ENCODE data around the gene LYPD8.

LYPD8 gene

GRCh38 chr1:248783367-248783766, 27.8 kb upstream of the LYPD8 start:
- Histone ChIP-seq H3K4me1 (ENCODE audit: low read length) (0 out of 2 replicates have a peak, but pooled peaks cover 4% of the 10 kb centered on the region), H3K36me3 (replicated peaks; ENCODE audit: insufficient read depth, low read length) (no peaks in the 10 kb centered on the region), H3K4me3 (ENCODE audit: low read length) (no peak overlapping the region), H2AFZ (ENCODE audit: low read length) (no peak overlapping the region), H3K27ac (ENCODE audit: low read length) (no peak overlapping the region), H3K27me3 (replicated peaks; ENCODE audit: insufficient read depth, low read length) (no peaks in the 10 kb centered on the region), H3K9me2 (replicated peaks; ENCODE audit: insufficient read depth, low read length) (no peaks in the 10 kb centered on the region), H3F3A (ENCODE audit: insufficient read depth, low read length) (no peaks in the 10 kb centered on the region), H4K20me1 (ENCODE audit: insufficient read depth, low read length) (no peaks in the 10 kb centered on the region), H3K9me3 (replicated peaks; ENCODE audit: insufficient read depth, low read length) (no peaks in the 10 kb centered on the region), H3K79me2 (ENCODE audit: low read length) (no peaks in the 10 kb centered on the region), H3K4me2 (ENCODE audit: low read depth, low read length) (no peak overlapping the region), H3K9ac (ENCODE audit: low read length) (no peak overlapping the region)
- no peak for DNase-seq
- no peak for TF ChIP-seq CTCF (IDR thresholded peaks at IDR 0.05; ENCODE audit: low read length)
- no peak for TF ChIP-seq EZH2 (optimal IDR thresholded peaks at IDR 0.05; ENCODE audit: low read depth, low read length)
- TF ChIP-seq EZH2phosphoT487 (IDR thresholded peaks at IDR 0.05; ENCODE audit: low read length) = no peak

DNA sequence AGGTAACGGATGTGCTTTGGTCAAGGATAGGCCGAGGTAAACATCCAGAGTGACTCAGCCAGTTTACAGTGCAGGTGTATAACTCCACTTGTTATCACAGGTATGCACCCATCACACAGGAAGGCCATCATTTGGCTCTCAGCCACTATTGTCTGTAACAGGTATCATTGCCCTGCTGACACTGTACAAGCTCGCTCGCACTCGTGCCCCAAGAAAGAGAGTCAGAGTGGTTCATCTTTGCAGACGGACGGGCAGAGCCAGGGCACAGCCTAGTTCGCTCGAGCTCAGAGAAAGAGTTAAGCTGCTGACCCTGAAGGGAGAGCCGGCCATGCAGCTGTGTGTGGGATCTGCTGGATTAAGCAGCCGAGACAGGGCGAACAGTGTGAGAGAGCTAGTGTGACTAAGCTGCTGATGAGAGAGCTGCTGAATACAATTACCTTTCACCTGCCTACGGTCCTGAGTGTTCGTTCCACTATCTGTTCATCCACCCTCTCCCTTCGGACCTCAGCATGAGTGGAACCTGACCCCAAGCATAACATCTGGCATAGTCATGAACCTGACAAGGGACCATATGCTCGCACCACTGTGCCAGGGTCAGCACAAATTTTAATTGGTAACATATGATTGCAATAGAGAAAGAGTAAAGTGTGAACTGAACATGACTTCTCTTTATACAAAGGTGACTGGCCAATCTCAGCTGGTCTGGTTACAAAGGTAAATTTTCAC, 27.0 kb upstream of the LYPD8 start:
- H3K27ac ChIP-seq (ENCODE audit: low read length) = no peak overlapping the region
- no peaks in the 10 kb centered on the region for H3K9me2 ChIP-seq (replicated peaks; ENCODE audit: insufficient read depth, low read length)
- no peaks in the 10 kb centered on the region for H3K9me3 ChIP-seq (replicated peaks; ENCODE audit: insufficient read depth, low read length)
- no peak overlapping the region for H2AFZ ChIP-seq (ENCODE audit: low read length)
- H3K79me2 ChIP-seq (ENCODE audit: low read length) = no peaks in the 10 kb centered on the region
- H3K4me1 ChIP-seq (ENCODE audit: low read length) = 0 out of 2 replicates have a peak, but pooled peaks cover under 1% of the 10 kb centered on the region
- H3F3A ChIP-seq (ENCODE audit: insufficient read depth, low read length) = no peaks in the 10 kb centered on the region
- no peaks in the 10 kb centered on the region for H3K36me3 ChIP-seq (replicated peaks; ENCODE audit: insufficient read depth, low read length)
- no peak overlapping the region for H3K4me2 ChIP-seq (ENCODE audit: low read depth, low read length)
- H3K9ac ChIP-seq (ENCODE audit: low read length) = no peak overlapping the region
- no peaks in the 10 kb centered on the region for H3K27me3 ChIP-seq (replicated peaks; ENCODE audit: insufficient read depth, low read length)
- DNase-seq = no peak
- TF ChIP-seq EZH2phosphoT487 (IDR thresholded peaks at IDR 0.05; ENCODE audit: low read length) (no peak), EZH2 (optimal IDR thresholded peaks at IDR 0.05; ENCODE audit: low read depth, low read length) (no peak), CTCF (IDR thresholded peaks at IDR 0.05; ENCODE audit: low read length) (no peak)
- H3K4me3 ChIP-seq (ENCODE audit: low read length) = no peak overlapping the region
- no peaks in the 10 kb centered on the region for H4K20me1 ChIP-seq (ENCODE audit: insufficient read depth, low read length)

DNA sequence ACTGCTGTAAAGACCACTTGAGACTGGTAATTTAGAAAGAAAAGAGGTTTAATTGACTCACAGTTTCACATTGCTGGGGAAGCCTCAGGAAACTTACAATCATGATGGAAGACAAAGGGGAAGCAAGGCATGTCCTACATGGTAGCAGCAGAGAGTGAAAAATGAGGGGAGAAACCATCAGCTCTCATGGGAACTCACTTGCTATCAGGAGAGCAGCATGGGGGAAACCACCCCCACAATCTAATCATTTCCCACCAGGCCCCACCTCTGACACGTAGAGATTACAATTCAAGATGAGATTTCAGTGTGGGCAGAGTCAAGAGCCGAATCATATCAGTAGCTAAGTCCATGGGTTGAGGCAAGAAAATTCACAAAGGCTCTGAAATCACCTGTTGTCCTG, 23.8 kb upstream of the LYPD8 start:
- no peak for TF ChIP-seq EZH2phosphoT487 (IDR thresholded peaks at IDR 0.05; ENCODE audit: low read length)
- TF ChIP-seq CTCF (IDR thresholded peaks at IDR 0.05; ENCODE audit: low read length) = no peak
- TF ChIP-seq EZH2 (optimal IDR thresholded peaks at IDR 0.05; ENCODE audit: low read depth, low read length) = no peak
- Histone ChIP-seq H3F3A (ENCODE audit: insufficient read depth, low read length) (no peaks in the 10 kb centered on the region), H3K27ac (ENCODE audit: low read length) (no peak overlapping the region), H4K20me1 (ENCODE audit: insufficient read depth, low read length) (no peaks in the 10 kb centered on the region), H3K36me3 (replicated peaks; ENCODE audit: insufficient read depth, low read length) (no peaks in the 10 kb centered on the region), H3K4me3 (ENCODE audit: low read length) (no peak overlapping the region), H3K9me3 (replicated peaks; ENCODE audit: insufficient read depth, low read length) (no peaks in the 10 kb centered on the region), H3K9ac (ENCODE audit: low read length) (no peak overlapping the region), H3K4me2 (ENCODE audit: low read depth, low read length) (no peak overlapping the region), H2AFZ (ENCODE audit: low read length) (no peak overlapping the region), H3K27me3 (replicated peaks; ENCODE audit: insufficient read depth, low read length) (no peaks in the 10 kb centered on the region), H3K9me2 (replicated peaks; ENCODE audit: insufficient read depth, low read length) (no peaks in the 10 kb centered on the region), H3K4me1 (ENCODE audit: low read length) (no peaks in the 10 kb centered on the region), H3K79me2 (ENCODE audit: low read length) (no peaks in the 10 kb centered on the region)
- no peak for DNase-seq
